ENCODE data around the gene VAT1. TPM values are rescaled to one million over a fixed set of nuclear protein-coding genes. Genes with fewer than 3 reads are reported as not detected.
A peak's percentile ranks its signal among the peaks of the same experiment; 100 is the strongest.

VAT1 gene
- total and polyA plus RNA-seq, 9 of the 15 experiments (the other 6 are each of a cell fraction or from before 2014, with no cell fraction given), result 29.4 to 153 (median 66.7) TPM

DNA sequence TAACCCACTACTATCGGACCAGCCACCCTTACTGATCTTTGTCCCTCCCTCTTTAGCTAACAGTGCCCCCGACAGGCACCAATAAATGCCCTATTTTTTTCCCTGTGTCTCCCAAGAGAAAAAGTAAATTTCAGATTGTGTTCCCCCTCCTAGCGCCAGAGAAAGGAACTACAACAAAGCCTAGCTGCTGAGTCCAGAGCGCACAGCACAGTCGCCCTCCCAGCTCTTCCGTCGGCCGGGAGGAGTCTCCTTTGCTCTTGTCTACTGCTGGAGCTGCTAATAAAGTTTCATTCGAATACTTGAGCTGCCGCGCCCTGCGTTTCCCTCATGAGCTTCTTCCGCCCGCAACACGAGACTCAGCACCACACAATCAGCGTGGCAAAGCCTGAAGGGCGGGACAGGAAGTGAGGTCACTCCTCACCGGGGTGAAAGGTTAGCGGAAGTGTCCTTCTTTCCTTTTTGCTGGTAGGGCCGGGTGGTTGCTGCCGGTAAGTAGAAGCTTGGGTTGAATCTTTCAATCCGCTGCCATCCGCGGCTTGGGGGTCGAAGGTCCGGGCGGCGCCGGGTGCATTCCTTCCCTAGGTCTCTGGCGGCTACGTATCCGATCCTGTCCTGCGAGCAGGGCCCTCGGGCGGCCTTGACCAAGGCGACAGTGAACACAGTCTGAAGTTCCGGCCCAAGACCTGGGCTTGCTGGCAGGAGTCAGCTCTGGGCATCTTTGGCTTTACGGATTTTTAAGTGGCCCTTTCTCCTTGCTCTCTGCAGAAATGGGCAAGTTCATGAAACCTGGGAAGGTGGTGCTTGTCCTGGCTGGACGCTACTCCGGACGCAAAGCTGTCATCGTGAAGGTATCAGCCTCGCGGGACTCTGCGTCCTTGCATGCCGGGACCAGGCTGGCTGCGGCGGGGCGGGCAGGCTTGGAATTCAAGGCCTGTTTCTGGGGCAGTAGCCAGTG lies 23.9 kb downstream of the VAT1 start, which contains the start of gene RPL27 (continued):
- TF ChIP-seq FOXO4 (CRISPR knock-in tag; IDR thresholded peaks at IDR 0.05), result no peak
- TF ChIP-seq PPARD (CRISPR knock-in tag; IDR thresholded peaks at IDR 0.05), result no peak
- TF ChIP-seq, protein P1, sequence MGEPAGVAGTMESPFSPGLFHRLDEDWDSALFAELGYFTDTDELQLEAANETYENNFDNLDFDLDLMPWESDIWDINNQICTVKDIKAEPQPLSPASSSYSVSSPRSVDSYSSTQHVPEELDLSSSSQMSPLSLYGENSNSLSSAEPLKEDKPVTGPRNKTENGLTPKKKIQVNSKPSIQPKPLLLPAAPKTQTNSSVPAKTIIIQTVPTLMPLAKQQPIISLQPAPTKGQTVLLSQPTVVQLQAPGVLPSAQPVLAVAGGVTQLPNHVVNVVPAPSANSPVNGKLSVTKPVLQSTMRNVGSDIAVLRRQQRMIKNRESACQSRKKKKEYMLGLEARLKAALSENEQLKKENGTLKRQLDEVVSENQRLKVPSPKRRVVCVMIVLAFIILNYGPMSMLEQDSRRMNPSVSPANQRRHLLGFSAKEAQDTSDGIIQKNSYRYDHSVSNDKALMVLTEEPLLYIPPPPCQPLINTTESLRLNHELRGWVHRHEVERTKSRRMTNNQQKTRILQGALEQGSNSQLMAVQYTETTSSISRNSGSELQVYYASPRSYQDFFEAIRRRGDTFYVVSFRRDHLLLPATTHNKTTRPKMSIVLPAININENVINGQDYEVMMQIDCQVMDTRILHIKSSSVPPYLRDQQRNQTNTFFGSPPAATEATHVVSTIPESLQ (CRISPR knock-in tag; IDR thresholded peaks at IDR 0.05), result no peak
- TF ChIP-seq SRF (CRISPR knock-in tag; IDR thresholded peaks at IDR 0.05), result peak in 1 of 2 experiments; percentile 83; a peak in 1 of 4 replicates
- TF ChIP-seq MEF2A (IDR thresholded peaks at IDR 0.05; ENCODE audit: control insufficient read depth, low read depth, low read length), result 0 out of 2 replicates have a peak, but pooled peaks have one; percentile 29
- TF ChIP-seq STAG1 (CRISPR knock-in tag; IDR thresholded peaks at IDR 0.05; ENCODE audit: borderline replicate concordance), result 0 out of 2 replicates have a peak, but pooled peaks have one; percentile 11
- TF ChIP-seq ZEB2 (IDR thresholded peaks at IDR 0.05), result peak; percentile 72; the same call in 1 of the 2 replicates
- peak; percentile 76; the same call in 1 of the 2 replicates for TF ChIP-seq NCOA1 (IDR thresholded peaks at IDR 0.05; ENCODE audit: low read depth)
- TF ChIP-seq, protein P2, sequence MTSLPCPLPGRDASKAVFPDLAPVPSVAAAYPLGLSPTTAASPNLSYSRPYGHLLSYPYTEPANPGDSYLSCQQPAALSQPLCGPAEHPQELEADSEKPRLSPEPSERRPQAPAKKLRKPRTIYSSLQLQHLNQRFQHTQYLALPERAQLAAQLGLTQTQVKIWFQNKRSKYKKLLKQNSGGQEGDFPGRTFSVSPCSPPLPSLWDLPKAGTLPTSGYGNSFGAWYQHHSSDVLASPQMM (CRISPR knock-in tag; IDR thresholded peaks at IDR 0.05), result no peak
- TF ChIP-seq FOXK2 (conservative IDR thresholded peaks at IDR 0.05 in 1 of 2, IDR thresholded peaks at IDR 0.05 in 1 of 2; ENCODE audit: low read depth in 2 of 2), result peak; percentile 96 to 98
- no peak for TF ChIP-seq HDAC3 (IDR thresholded peaks at IDR 0.05; ENCODE audit: borderline replicate concordance, partially characterized antibody)
- TF ChIP-seq ZNF707 (CRISPR knock-in tag; conservative IDR thresholded peaks at IDR 0.05), result no peak
- peak; percentile 92 for TF ChIP-seq MXI1 (IDR thresholded peaks at IDR 0.05; ENCODE audit: low read depth, low read length)
- no peak for TF ChIP-seq NFXL1 (CRISPR knock-in tag; IDR thresholded peaks at IDR 0.05)
- TF ChIP-seq, protein P3, sequence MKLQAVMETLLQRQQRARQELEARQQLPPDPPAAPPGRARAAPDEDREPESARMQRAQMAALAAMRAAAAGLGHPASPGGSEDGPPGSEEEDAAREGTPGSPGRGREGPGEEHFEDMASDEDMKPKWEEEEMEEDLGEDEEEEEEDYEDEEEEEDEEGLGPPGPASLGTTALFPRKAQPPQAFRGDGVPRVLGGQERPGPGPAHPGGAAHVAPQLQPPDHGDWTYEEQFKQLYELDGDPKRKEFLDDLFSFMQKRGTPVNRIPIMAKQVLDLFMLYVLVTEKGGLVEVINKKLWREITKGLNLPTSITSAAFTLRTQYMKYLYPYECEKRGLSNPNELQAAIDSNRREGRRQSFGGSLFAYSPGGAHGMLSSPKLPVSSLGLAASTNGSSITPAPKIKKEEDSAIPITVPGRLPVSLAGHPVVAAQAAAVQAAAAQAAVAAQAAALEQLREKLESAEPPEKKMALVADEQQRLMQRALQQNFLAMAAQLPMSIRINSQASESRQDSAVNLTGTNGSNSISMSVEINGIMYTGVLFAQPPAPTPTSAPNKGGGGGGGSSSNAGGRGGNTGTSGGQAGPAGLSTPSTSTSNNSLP (IDR thresholded peaks at IDR 0.05; ENCODE audit: borderline replicate concordance, low read depth, low read length), result peak; percentile 89; the same call in 1 of the 2 replicates
- TF ChIP-seq TCF15 (CRISPR knock-in tag; IDR thresholded peaks at IDR 0.05), result no peak
- TF ChIP-seq ASH1L (IDR thresholded peaks at IDR 0.05; ENCODE audit: borderline replicate concordance, low read depth, partially characterized antibody), result peak; percentile 63
- TF ChIP-seq ZBTB8A (IDR thresholded peaks at IDR 0.05; ENCODE audit: partially characterized antibody), result no peak
- TF ChIP-seq BHLHE40 (IDR thresholded peaks at IDR 0.05; ENCODE audit: low read length), result peak; percentile 96

Measured in K562 (cell line).